HepG2 (cell line): ENCODE results near the gene TBL3. TPM values are rescaled to one million over a fixed set of nuclear protein-coding genes. Genes with fewer than 3 reads are reported as not detected.

Source experiments
- AGO2 ChIP-seq: fragments of 200-400 bp; formaldehyde crosslinking; optimal IDR thresholded peaks from 2 replicates; pipeline ENCODE3; 2017; ENCODE audit warnings: mild to moderate bottlenecking, low read depth, low read length, moderate library complexity
- BCL3 ChIP-seq: sonication (generic); formaldehyde crosslinking; IDR thresholded peaks from 2 replicates; pipeline ENCODE4 v1.5.1; 2020; ENCODE audit warnings: mild to moderate bottlenecking, missing genetic modification reagents, moderate library complexity
- HCFC1 ChIP-seq: fragments of 150-350 bp; IDR thresholded peaks from 2 replicates; pipeline ENCODE4 v1.6.1; 2014; ENCODE audit warnings: low read depth, low read length
- MEIS1 ChIP-seq: sonication (generic); formaldehyde crosslinking; IDR thresholded peaks from 2 replicates; pipeline ENCODE4 v1.9.0; 2021; ENCODE audit warnings: mild to moderate bottlenecking, missing genetic modification reagents, moderate library complexity, borderline replicate concordance
- PHB2 ChIP-seq: fragments of 450-650 bp; IDR thresholded peaks from 2 replicates; pipeline ENCODE4 v1.6.1; 2018; ENCODE audit not compliant: partially characterized antibody
- POLR2AphosphoS5 ChIP-seq: IDR thresholded peaks from 2 replicates; pipeline ENCODE4 v1.6.1; 2012; ENCODE audit warnings: low read depth, low read length
- SRSF4 ChIP-seq: fragments of 200-400 bp; formaldehyde crosslinking; IDR thresholded peaks from one replicate; pipeline ENCODE4 v1.6.1; 2018; ENCODE audit warnings: mild to moderate bottlenecking, low read depth, low read length, moderate library complexity; ENCODE audit not compliant: poor library complexity, severe bottlenecking
- STAT5B ChIP-seq: sonication (generic); formaldehyde crosslinking; IDR thresholded peaks from 2 replicates; pipeline ENCODE4 v1.4.0; 2020; ENCODE audit warnings: missing genetic modification reagents
- TSC22D2 ChIP-seq: sonication (generic); formaldehyde crosslinking; IDR thresholded peaks from 2 replicates; pipeline ENCODE4 v1.5.1; 2020; ENCODE audit warnings: missing genetic modification reagents, mild to moderate bottlenecking, borderline replicate concordance
- ZBTB7B ChIP-seq: sonication (generic); formaldehyde crosslinking; IDR thresholded peaks from 2 replicates; pipeline ENCODE4 v1.4.0; 2020; ENCODE audit warnings: missing genetic modification reagents
- ZNF281 ChIP-seq: sonication (generic); formaldehyde crosslinking; IDR thresholded peaks from 2 replicates; pipeline ENCODE4 v1.4.0; 2020; ENCODE audit warnings: missing genetic modification reagents, borderline replicate concordance
- ZNF777 ChIP-seq: sonication (generic); formaldehyde crosslinking; IDR thresholded peaks from 2 replicates; pipeline ENCODE4 v1.4.0; 2020; ENCODE audit warnings: missing genetic modification reagents
- polyA plus RNA-seq, 8 experiments: library from polyadenylated mRNA; depleted of rRNA in 3 of 8; stranded (reverse) in 7 of 8; unstranded in 1 of 8; fragments of >200 nt; fragmentation: Illumina TruSeq in 4 of 8; extraction: Trizol in 4 of 8; gene quantifications; 2 replicates each; pipeline versions ENCODE4 v1.2.1 to v1.2.3, GENCODE V29; 2011 to 2016; ENCODE audit warnings: low read depth in 4 of 8, missing spikeins in 1 of 8, mixed read lengths in 1 of 8; ENCODE audit not compliant: insufficient read depth in 1 of 8
- total RNA-seq, 5 experiments: library from RNA; depleted of rRNA; stranded (reverse); fragments of >200 nt; fragmentation: Illumina TruSeq; extraction: Trizol; gene quantifications; 2 replicates each; pipeline ENCODE4 v1.2.3, GENCODE V29; 2016; ENCODE audit warnings: low read depth in 1 of 5
- TF ChIP-seq, protein P1 (sequence below): IDR thresholded peaks from 2 replicates; pipeline ENCODE4 v1.6.1; 2018; ENCODE audit warnings: missing genetic modification reagents, mild to moderate bottlenecking, missing compliant biosample characterization
- TF ChIP-seq, protein P2 (sequence below): sonication (generic); formaldehyde crosslinking; IDR thresholded peaks from 2 replicates; pipeline ENCODE4 v1.4.0; 2020; ENCODE audit warnings: missing genetic modification reagents
- TF ChIP-seq, protein P3 (sequence below): sonication (generic); formaldehyde crosslinking; IDR thresholded peaks from 2 replicates; pipeline ENCODE4 v1.8.0; 2022; ENCODE audit warnings: missing genetic modification reagents, mild to moderate bottlenecking, borderline replicate concordance
- TF ChIP-seq, protein P4 (sequence below): sonication (generic); formaldehyde crosslinking; IDR thresholded peaks from 2 replicates; pipeline ENCODE4 v1.8.1; 2022; ENCODE audit warnings: mild to moderate bottlenecking, missing genetic modification reagents

Gene TBL3
- total and polyA plus RNA-seq, 2 of the 13 experiments (the other 11 are each of a cell fraction or from before 2014, with no cell fraction given) = 16.8 to 38.0 TPM

DNA sequence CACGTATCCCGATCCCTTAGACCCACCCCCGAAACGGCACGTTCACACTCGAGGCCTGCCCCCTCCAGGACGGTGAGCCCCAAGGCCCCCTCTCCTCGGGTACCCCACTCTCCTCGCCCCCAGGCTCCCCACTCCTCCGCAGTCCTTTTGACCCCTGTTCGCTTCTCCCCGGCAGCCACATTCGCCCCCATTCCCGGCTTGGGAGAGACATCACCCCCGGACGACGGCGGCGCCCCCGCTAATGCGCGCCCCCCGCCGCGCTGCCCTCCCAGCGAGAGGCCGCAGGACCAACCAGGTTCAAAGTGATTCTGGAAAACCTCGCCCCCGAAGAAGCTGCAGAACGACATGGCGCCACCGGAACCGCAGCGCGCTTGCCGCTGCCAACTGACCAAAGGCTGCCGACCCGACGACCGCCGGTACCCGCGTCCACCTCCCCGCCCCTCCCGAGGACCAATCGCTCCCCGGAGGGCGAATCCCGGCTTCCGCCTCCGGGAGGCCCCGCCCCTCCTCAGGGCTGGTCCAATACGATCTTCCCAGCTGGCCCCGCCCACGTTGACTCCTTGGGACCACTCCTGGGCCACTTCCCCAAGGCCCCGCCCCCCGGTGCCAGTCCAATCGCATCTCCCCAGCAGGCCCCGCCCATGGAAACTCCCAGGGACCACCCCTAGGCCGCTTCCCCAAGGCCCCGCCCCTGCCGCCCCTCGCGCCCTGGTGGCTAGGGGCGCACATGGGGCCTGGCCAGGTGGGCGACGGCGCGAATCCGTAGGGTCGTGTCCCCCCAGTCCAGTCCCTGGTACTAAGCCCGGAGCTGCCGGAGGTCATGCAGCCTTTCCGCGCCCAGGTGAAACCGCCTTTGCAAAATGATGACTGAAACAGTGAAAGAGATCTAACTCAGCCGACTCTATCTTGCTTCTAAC, 28.8 kb upstream of the TBL3 start, which contains the start of gene MSRB1 (continued):
- TF ChIP-seq BCL3 (CRISPR knock-in tag) = peak; percentile 60; the same call in 1 of the 2 replicates
- TF ChIP-seq SRSF4 = no peak
- TF ChIP-seq PHB2 = no peak
- TF ChIP-seq ZNF281 (CRISPR knock-in tag) = peak; percentile 37; the same call in 1 of the 2 replicates
- no peak for TF ChIP-seq STAT5B (CRISPR knock-in tag)
- TF ChIP-seq, protein P1, sequence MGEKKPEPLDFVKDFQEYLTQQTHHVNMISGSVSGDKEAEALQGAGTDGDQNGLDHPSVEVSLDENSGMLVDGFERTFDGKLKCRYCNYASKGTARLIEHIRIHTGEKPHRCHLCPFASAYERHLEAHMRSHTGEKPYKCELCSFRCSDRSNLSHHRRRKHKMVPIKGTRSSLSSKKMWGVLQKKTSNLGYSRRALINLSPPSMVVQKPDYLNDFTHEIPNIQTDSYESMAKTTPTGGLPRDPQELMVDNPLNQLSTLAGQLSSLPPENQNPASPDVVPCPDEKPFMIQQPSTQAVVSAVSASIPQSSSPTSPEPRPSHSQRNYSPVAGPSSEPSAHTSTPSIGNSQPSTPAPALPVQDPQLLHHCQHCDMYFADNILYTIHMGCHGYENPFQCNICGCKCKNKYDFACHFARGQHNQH (CRISPR knock-in tag) = no peak
- peak; percentile 94 for TF ChIP-seq POLR2AphosphoS5
- peak; percentile 74 for TF ChIP-seq ZNF777
- TF ChIP-seq, protein P2, sequence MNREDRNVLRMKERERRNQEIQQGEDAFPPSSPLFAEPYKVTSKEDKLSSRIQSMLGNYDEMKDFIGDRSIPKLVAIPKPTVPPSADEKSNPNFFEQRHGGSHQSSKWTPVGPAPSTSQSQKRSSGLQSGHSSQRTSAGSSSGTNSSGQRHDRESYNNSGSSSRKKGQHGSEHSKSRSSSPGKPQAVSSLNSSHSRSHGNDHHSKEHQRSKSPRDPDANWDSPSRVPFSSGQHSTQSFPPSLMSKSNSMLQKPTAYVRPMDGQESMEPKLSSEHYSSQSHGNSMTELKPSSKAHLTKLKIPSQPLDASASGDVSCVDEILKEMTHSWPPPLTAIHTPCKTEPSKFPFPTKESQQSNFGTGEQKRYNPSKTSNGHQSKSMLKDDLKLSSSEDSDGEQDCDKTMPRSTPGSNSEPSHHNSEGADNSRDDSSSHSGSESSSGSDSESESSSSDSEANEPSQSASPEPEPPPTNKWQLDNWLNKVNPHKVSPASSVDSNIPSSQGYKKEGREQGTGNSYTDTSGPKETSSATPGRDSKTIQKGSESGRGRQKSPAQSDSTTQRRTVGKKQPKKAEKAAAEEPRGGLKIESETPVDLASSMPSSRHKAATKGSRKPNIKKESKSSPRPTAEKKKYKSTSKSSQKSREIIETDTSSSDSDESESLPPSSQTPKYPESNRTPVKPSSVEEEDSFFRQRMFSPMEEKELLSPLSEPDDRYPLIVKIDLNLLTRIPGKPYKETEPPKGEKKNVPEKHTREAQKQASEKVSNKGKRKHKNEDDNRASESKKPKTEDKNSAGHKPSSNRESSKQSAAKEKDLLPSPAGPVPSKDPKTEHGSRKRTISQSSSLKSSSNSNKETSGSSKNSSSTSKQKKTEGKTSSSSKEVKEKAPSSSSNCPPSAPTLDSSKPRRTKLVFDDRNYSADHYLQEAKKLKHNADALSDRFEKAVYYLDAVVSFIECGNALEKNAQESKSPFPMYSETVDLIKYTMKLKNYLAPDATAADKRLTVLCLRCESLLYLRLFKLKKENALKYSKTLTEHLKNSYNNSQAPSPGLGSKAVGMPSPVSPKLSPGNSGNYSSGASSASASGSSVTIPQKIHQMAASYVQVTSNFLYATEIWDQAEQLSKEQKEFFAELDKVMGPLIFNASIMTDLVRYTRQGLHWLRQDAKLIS (CRISPR knock-in tag) = no peak
- TF ChIP-seq ZBTB7B (CRISPR knock-in tag) = peak; percentile 95
- TF ChIP-seq, protein P3, sequence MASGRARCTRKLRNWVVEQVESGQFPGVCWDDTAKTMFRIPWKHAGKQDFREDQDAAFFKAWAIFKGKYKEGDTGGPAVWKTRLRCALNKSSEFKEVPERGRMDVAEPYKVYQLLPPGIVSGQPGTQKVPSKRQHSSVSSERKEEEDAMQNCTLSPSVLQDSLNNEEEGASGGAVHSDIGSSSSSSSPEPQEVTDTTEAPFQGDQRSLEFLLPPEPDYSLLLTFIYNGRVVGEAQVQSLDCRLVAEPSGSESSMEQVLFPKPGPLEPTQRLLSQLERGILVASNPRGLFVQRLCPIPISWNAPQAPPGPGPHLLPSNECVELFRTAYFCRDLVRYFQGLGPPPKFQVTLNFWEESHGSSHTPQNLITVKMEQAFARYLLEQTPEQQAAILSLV (CRISPR knock-in tag) = peak; percentile 80; the same call in 1 of the 2 replicates
- peak; percentile 58; the same call in 1 of the 2 replicates for TF ChIP-seq MEIS1 (CRISPR knock-in tag)
- TF ChIP-seq, protein P4, sequence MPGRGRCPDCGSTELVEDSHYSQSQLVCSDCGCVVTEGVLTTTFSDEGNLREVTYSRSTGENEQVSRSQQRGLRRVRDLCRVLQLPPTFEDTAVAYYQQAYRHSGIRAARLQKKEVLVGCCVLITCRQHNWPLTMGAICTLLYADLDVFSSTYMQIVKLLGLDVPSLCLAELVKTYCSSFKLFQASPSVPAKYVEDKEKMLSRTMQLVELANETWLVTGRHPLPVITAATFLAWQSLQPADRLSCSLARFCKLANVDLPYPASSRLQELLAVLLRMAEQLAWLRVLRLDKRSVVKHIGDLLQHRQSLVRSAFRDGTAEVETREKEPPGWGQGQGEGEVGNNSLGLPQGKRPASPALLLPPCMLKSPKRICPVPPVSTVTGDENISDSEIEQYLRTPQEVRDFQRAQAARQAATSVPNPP = peak; percentile 54; the same call in 1 of the 2 replicates
- no peak for TF ChIP-seq HCFC1
- 0 out of 2 replicates have a peak, but pooled peaks have one; percentile 22 for TF ChIP-seq TSC22D2 (CRISPR knock-in tag)
- peak; percentile 82 for TF ChIP-seq AGO2
